Sigmoid colon (tissue), 7 donors: ENCODE data around the gene SYTL2. TPM values are rescaled to one million over a fixed set of nuclear protein-coding genes. Genes with fewer than 3 reads are reported as not detected.

Experiments
- DNase-seq: peaks from one replicate; pipeline ENCODE4 v3.0.0-alpha.2; 2019
- H3K27ac ChIP-seq, 4 donors: fragments of 200-600 bp; sonication (generic); one replicate each; pipeline ENCODE4 v1.5.1; 2016 to 2019; ENCODE audit warnings: mild to moderate bottlenecking in 1 of 4
- H3K27me3 ChIP-seq, 3 donors: fragments of 200-600 bp; sonication (generic); one replicate each; pipeline ENCODE4 v1.5.1; 2019; ENCODE audit warnings: mild to moderate bottlenecking in 1 of 3
- H3K36me3 ChIP-seq, 4 donors: fragments of 200-600 bp; sonication (generic); one replicate each; pipeline ENCODE4 v1.5.1; 2016 to 2019
- H3K4me1 ChIP-seq, 4 donors: fragments of 200-600 bp; sonication (generic); one replicate each; pipeline ENCODE4 v1.5.1; 2017 to 2019
- H3K4me3 ChIP-seq, 4 donors: fragments of 200-600 bp; sonication (generic); one replicate each; pipeline ENCODE4 v1.5.1; 2017 to 2019; ENCODE audit warnings: mild to moderate bottlenecking in 2 of 4, moderate library complexity in 1 of 4
- H3K9me3 ChIP-seq, 4 donors: fragments of 200-600 bp in 3 of 4; sonication (generic) in 3 of 4; one replicate each; pipeline versions ENCODE4 v1.5.1 to v1.6.1; 2013 to 2019
- EP300 ChIP-seq, 4 donors: sonication (generic); formaldehyde crosslinking; IDR thresholded peaks; one replicate each; pipeline ENCODE4 v1.6.1; 2017; ENCODE audit warnings: antibody characterized with exemption in 4 of 4
- POLR2A ChIP-seq, 2 donors: fragments of 450-650 bp; IDR thresholded peaks; one replicate each; pipeline ENCODE4 v1.6.1; 2016; ENCODE audit warnings: antibody characterized with exemption in 2 of 2, mild to moderate bottlenecking in 2 of 2, moderate library complexity in 2 of 2
- POLR2AphosphoS5 ChIP-seq, 4 donors: sonication (generic); formaldehyde crosslinking; IDR thresholded peaks; one replicate each; pipeline ENCODE4 v1.6.1; 2017; ENCODE audit warnings: antibody characterized with exemption in 4 of 4
- WGBS, 2 donors: extraction: QIAGEN DNeasy Blood & Tissue Kit; methylation state at CpG; one replicate each; pipeline ENCODE4 v1.1.7; 2013; 5-methylcytosine and 5-hydroxymethylcytosine counted together
- intact Hi-C: fragments of 100-400 bp; cut with DNase I; formaldehyde crosslinking; loops from one replicate; pipeline ENCODE4 v1.15.1; 2023
- polyA plus RNA-seq, 3 donors: library from polyadenylated mRNA; stranded (reverse); fragments of 200-250 nt; gene quantifications; one replicate each; pipeline ENCODE4 v1.2.3, GENCODE V29; 2013
- total RNA-seq, 4 donors: library from RNA; depleted of rRNA; stranded (reverse); fragments of >200 nt; gene quantifications; one replicate each; pipeline ENCODE4 v1.1.0, GENCODE V29; 2016
- TF ChIP-seq, protein P1 (sequence below), 4 experiments: fragments of 450-650 bp in 3 of 4; fragments of 200-600 bp in 1 of 4; IDR thresholded peaks; one replicate each; pipeline ENCODE4 v1.5.1; 2016 to 2019; ENCODE audit warnings: antibody characterized with exemption in 4 of 4, mild to moderate bottlenecking in 3 of 4, moderate library complexity in 2 of 4
- donor health status: healthy with polysubstance abuse.
- donor health status: Bipolar disorder and iron deficiency.
- donor health status: healthy.

The SYTL2 gene
- total and polyA plus RNA-seq, 7 donors = 9.0 to 104 (median 30.2) TPM

DNA sequence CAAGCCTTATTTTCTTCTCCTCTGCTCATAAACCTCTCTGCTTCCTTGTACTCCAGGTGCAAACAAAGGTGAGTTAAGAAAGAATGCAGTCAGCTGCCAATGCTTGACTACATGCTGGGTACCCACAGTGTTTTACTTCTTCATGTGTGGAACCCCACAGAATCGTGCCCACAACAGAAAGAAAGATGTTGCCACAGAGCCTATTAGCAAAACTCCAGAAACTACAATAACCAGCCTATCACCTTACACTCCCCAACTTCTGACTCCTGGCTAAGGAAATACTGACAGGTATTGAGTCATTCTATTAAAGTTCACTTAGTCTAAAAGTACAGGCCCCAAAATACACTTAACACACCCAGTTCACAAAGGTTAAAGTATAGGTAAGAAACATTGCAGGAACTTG, 68.1 kb downstream of the SYTL2 start:
- Histone ChIP-seq H3K9me3 (no peaks in the 10 kb centered on the region), H3K4me1 (no peaks in the 10 kb centered on the region), H3K36me3 (no peaks in the 10 kb centered on the region), H3K4me3 (no peak overlapping the region), H3K27ac (no peak overlapping the region), H3K27me3 (no peaks in the 10 kb centered on the region)
- intact Hi-C loops = no loop called here
- no peak for DNase-seq
- 18 to 48% methylated on average over 1 of the region's 1 CpG for WGBS, 2 donors
- TF ChIP-seq POLR2A (IDR thresholded peaks at IDR 0.05) (no peak), EP300 (IDR thresholded peaks at IDR 0.05) (no peak), POLR2AphosphoS5 (IDR thresholded peaks at IDR 0.05) (no peak)
- TF ChIP-seq, protein P1, sequence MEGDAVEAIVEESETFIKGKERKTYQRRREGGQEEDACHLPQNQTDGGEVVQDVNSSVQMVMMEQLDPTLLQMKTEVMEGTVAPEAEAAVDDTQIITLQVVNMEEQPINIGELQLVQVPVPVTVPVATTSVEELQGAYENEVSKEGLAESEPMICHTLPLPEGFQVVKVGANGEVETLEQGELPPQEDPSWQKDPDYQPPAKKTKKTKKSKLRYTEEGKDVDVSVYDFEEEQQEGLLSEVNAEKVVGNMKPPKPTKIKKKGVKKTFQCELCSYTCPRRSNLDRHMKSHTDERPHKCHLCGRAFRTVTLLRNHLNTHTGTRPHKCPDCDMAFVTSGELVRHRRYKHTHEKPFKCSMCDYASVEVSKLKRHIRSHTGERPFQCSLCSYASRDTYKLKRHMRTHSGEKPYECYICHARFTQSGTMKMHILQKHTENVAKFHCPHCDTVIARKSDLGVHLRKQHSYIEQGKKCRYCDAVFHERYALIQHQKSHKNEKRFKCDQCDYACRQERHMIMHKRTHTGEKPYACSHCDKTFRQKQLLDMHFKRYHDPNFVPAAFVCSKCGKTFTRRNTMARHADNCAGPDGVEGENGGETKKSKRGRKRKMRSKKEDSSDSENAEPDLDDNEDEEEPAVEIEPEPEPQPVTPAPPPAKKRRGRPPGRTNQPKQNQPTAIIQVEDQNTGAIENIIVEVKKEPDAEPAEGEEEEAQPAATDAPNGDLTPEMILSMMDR (IDR thresholded peaks at IDR 0.05) = no peak

DNA sequence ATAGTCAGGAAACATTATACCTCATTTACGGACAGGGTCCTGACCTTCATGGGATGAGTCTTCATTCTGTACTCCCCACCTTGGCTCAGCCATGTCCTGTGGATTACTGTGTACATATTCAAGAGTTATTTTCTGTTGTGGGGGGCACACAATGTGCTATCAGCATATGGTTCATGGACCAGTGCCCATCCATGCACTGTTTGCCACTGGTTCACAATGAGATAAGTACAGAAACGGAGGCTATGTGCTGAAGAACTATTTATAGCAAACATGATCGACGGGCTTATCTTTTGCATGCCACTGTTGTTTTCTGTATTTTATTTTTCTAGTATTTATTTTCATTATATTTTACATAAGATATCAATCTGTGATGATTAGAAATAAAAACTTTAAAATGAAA, 68.6 kb downstream of the SYTL2 start:
- intact Hi-C loops = no loop called here
- no peak overlapping the region for H3K27ac ChIP-seq

DNA sequence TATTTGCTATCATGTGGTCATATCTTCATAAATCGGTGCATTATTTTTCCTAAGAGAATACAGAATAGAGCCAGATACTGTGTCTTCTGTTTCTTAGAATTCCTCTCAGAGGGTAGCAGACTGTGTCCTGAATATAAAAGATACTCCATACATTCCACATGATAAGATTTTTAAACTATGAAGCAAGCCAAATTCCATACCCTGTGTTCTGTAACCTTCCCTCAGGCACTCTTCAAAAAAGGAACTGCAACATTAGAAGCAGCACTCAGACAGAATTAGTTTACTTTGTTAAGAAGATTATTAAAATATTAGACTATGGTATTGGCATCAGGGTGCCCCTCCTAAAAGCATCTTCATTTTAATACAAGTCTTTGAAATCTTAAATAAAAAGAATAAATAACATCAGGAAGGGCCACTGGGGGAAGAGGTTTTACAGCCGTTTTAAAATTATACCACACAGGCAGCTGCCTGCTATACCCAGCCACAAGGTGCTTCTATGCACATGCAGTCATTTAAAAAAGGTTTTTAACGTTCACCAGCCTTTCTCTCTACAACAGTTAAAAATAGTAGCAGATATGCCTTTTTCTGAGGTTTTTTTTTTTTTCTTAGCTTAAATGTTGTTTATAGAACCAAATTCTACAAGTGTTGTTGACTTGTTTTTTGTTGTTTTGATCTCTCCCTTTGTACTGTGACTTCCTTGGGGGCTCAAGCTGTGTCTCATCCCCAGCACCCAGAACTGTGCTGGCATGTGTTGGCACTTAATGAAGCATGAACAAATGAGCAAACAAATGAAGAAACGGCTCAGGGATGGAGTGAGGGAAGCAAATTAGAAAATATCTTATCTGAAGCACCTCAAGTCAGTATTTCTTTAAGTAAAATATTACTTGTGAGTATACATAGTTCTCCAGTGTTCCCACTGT, 70.2 kb downstream of the SYTL2 start:
- WGBS, 2 donors = 21 to 37% methylated on average over 4 of the region's 4 CpGs
- DNase-seq = no peak
- Histone ChIP-seq H3K36me3 (no peaks in the 10 kb centered on the region), H3K4me1 (no peaks in the 10 kb centered on the region), H3K4me3 (no peak overlapping the region), H3K9me3 (no peaks in the 10 kb centered on the region), H3K27ac (no peak overlapping the region), H3K27me3 (no peaks in the 10 kb centered on the region)
- TF ChIP-seq POLR2A (IDR thresholded peaks at IDR 0.05) (no peak), POLR2AphosphoS5 (IDR thresholded peaks at IDR 0.05) (no peak), EP300 (IDR thresholded peaks at IDR 0.05) (no peak)
- TF ChIP-seq, protein P1 (IDR thresholded peaks at IDR 0.05) = no peak
- intact Hi-C loops = no loop called here

More for the DNA sequence above, 68.6 kb downstream of the SYTL2 start:
- no peaks in the 10 kb centered on the region for H3K27me3 ChIP-seq
- H3K4me1 ChIP-seq = no peaks in the 10 kb centered on the region
- no peak overlapping the region for H3K4me3 ChIP-seq
- WGBS, 2 donors = 38 to 71% methylated on average over 4 of the region's 4 CpGs
- DNase-seq = no peak
- TF ChIP-seq POLR2AphosphoS5 (IDR thresholded peaks at IDR 0.05) = no peak
- TF ChIP-seq EP300 (IDR thresholded peaks at IDR 0.05) = no peak
- TF ChIP-seq, protein P1 (IDR thresholded peaks at IDR 0.05) = no peak
- no peak for TF ChIP-seq POLR2A (IDR thresholded peaks at IDR 0.05)
- H3K9me3 ChIP-seq = no peaks in the 10 kb centered on the region
- no peaks in the 10 kb centered on the region for H3K36me3 ChIP-seq

DNA sequence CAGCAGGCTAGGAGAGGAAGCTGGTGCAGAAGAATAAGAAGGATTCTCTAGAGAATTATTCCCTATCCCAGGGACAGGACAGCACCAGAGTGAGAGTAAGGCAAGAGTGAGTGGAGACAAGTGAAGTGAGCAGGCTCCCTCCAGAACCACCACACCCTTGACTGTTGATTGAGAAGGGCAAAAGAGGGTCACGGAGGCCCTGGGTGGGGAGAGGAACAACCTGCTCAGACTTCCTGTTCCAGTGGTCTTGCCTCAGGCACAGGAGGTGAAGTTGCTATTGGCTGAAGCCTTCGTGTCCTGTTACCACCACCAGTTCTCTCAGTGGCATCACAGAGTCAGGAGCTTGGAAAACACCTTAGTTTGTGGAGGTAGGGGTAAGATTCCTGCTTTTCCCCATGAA, 73.2 kb downstream of the SYTL2 start:
- TF ChIP-seq EP300 (IDR thresholded peaks at IDR 0.05) (no peak), POLR2AphosphoS5 (IDR thresholded peaks at IDR 0.05) (no peak), POLR2A (IDR thresholded peaks at IDR 0.05) (no peak)
- TF ChIP-seq, protein P1 (IDR thresholded peaks at IDR 0.05) = no peak
- 42 to 64% methylated on average over 2 of the region's 2 CpGs for WGBS, 2 donors
- Histone ChIP-seq H3K27ac (no peak overlapping the region), H3K4me3 (no peak overlapping the region), H3K36me3 (no peaks in the 10 kb centered on the region), H3K4me1 (no peaks in the 10 kb centered on the region), H3K9me3 (no peaks in the 10 kb centered on the region), H3K27me3 (no peaks in the 10 kb centered on the region)
- DNase-seq = no peak
- intact Hi-C loops = no loop called here
